ENCODE measurements around the gene MRPL1.
A peak's percentile ranks its signal among the peaks of the same experiment; 100 is the strongest.

DNA sequence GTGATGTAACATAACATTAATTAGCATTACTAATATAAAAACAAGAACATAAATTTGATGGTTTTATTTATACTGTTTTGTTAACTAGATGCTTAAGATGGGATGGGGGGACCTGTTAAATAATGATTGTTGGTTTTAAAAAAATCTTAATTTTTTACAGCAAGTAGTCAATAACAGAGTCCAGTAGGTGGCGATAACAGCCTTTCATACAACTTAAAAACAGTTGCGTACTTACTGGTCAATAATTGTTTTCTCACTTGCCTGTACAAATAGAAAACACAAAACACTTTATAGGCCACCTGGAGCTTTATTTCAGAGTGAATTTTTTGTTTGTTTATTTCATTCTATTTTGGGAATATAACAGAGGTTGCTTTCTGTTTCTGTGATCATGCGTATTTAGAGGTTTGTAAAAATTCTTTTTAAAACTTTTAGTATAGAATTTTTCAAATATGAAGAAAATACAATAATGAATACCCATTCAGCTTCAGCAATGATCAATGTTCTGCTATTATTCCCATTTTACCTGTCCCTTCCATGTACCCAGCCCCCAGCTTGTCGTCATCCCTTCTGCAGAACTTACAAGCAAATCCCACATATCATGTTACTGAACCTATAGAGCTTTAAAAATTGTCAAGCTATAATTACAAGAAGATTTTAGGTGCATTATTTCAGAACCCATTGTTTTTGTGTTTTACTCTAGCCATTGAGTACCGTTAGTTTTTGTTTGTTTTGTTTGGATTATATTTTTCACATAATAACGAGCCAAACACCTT, 97.1 kb downstream of the MRPL1 start:
- TF ChIP-seq, protein P1, sequence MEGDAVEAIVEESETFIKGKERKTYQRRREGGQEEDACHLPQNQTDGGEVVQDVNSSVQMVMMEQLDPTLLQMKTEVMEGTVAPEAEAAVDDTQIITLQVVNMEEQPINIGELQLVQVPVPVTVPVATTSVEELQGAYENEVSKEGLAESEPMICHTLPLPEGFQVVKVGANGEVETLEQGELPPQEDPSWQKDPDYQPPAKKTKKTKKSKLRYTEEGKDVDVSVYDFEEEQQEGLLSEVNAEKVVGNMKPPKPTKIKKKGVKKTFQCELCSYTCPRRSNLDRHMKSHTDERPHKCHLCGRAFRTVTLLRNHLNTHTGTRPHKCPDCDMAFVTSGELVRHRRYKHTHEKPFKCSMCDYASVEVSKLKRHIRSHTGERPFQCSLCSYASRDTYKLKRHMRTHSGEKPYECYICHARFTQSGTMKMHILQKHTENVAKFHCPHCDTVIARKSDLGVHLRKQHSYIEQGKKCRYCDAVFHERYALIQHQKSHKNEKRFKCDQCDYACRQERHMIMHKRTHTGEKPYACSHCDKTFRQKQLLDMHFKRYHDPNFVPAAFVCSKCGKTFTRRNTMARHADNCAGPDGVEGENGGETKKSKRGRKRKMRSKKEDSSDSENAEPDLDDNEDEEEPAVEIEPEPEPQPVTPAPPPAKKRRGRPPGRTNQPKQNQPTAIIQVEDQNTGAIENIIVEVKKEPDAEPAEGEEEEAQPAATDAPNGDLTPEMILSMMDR (IDR thresholded peaks at IDR 0.05): peak; percentile 67
- no peak for TF ChIP-seq POLR2AphosphoS2 (conservative IDR thresholded peaks at IDR 0.05; ENCODE audit: low read length)
- TF ChIP-seq FOSL2 (IDR thresholded peaks at IDR 0.05): no peak
- TF ChIP-seq FOSL2 (CRISPR knock-in tag; IDR thresholded peaks at IDR 0.05): no peak
- TF ChIP-seq, protein P2, sequence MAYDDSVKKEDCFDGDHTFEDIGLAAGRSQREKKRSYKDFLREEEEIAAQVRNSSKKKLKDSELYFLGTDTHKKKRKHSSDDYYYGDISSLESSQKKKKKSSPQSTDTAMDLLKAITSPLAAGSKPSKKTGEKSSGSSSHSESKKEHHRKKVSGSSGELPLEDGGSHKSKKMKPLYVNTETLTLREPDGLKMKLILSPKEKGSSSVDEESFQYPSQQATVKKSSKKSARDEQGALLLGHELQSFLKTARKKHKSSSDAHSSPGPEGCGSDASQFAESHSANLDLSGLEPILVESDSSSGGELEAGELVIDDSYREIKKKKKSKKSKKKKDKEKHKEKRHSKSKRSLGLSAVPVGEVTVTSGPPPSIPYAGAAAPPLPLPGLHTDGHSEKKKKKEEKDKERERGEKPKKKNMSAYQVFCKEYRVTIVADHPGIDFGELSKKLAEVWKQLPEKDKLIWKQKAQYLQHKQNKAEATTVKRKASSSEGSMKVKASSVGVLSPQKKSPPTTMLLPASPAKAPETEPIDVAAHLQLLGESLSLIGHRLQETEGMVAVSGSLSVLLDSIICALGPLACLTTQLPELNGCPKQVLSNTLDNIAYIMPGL (CRISPR knock-in tag; IDR thresholded peaks at IDR 0.05; ENCODE audit: borderline replicate concordance): no peak
- TF ChIP-seq RAD21 (conservative IDR thresholded peaks at IDR 0.05 in 1 of 2, IDR thresholded peaks at IDR 0.05 in 1 of 2): peak; percentile 62 to 77
- no peak for TF ChIP-seq EP300 (IDR thresholded peaks at IDR 0.05)
- no peak for TF ChIP-seq POLR2A (IDR thresholded peaks at IDR 0.05; ENCODE audit: low read length)
- TF ChIP-seq ESRRA (IDR thresholded peaks at IDR 0.05; ENCODE audit: borderline replicate concordance, low read length): no peak

Data from A549 (cell line).